Measurements from ENCODE around the gene DCAKD.

DCAKD gene

DNA sequence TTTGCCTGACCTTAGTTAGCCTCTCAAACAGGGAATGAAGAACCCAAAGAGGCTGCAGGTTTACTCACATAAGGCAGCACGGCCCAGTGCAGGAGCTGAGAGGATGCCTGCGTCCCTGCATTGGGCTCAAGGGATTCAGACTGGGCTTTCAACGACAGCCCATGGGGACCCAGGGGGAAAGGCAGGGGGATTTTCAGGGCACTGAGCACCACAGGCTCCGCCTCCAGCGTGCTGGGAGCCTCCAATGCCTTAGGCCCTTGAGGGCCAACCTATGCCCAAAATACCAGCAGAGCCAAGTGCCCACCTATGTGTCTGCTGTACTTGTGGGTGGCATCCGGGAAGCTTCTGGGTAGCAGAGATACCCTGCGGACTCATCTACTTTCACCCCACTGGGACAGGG lies 22.3 kb downstream of the DCAKD start:
- no peak overlapping the region for H2AK5ac ChIP-seq (ENCODE audit: low read length)
- H4K12ac ChIP-seq (ENCODE audit: low read depth, low read length): no peak overlapping the region
- no peak overlapping the region for H2BK5ac ChIP-seq (ENCODE audit: low read depth, low read length, poor library complexity)
- no peak overlapping the region for H4K8ac ChIP-seq (ENCODE audit: low read depth, low read length)
- no peaks in the 10 kb centered on the region for H3K4me1 ChIP-seq (ENCODE audit: control insufficient read depth in 1 of 2, insufficient read depth in 2 of 2, low read length in 2 of 2)
- H3K9ac ChIP-seq (ENCODE audit: low read length): no peak overlapping the region
- H2AFZ ChIP-seq (ENCODE audit: insufficient read depth, low read length, poor library complexity): no peak overlapping the region
- H3K27ac ChIP-seq (ENCODE audit: low read depth, low read length): no peak overlapping the region
- H3K4me2 ChIP-seq (ENCODE audit: low read length): no peak overlapping the region
- H3K79me1 ChIP-seq (ENCODE audit: low read length): no peaks in the 10 kb centered on the region
- H3K36me3 ChIP-seq (ENCODE audit: control insufficient read depth in 1 of 2, insufficient read depth in 2 of 2, low read length in 2 of 2): peaks cover 59 to 70% of the 10 kb centered on the region in 2 experiments
- H4K91ac ChIP-seq (ENCODE audit: low read depth, low read length): no peak overlapping the region
- no peak overlapping the region for H2BK120ac ChIP-seq (ENCODE audit: insufficient read depth, low read length, poor library complexity)
- H3K4me3 ChIP-seq (ENCODE audit: low read depth, low read length): no peak overlapping the region
- DNase-seq: no peak
- no peak overlapping the region for H3K23ac ChIP-seq (ENCODE audit: low read length)
- H3K18ac ChIP-seq (ENCODE audit: low read length): no peak overlapping the region
- H3K79me2 ChIP-seq (ENCODE audit: control insufficient read depth, insufficient read depth, low read length, poor library complexity): no peaks in the 10 kb centered on the region
- no peak overlapping the region for H2BK12ac ChIP-seq (ENCODE audit: low read length)
- H3K4ac ChIP-seq (ENCODE audit: low read depth, low read length): no peak overlapping the region
- no peaks in the 10 kb centered on the region for H3K9me3 ChIP-seq (ENCODE audit: insufficient read depth, low read depth, low read length)
- H3K27me3 ChIP-seq (ENCODE audit: insufficient read depth, low read length): no peaks in the 10 kb centered on the region
- H3K14ac ChIP-seq (ENCODE audit: low read length): no peak overlapping the region
- whole genome bisulfite sequencing (ENCODE audit: extremely low coverage, insufficient coverage, insufficient read length): no CpG with 5 or more reads among the region's 7 CpGs

DNA sequence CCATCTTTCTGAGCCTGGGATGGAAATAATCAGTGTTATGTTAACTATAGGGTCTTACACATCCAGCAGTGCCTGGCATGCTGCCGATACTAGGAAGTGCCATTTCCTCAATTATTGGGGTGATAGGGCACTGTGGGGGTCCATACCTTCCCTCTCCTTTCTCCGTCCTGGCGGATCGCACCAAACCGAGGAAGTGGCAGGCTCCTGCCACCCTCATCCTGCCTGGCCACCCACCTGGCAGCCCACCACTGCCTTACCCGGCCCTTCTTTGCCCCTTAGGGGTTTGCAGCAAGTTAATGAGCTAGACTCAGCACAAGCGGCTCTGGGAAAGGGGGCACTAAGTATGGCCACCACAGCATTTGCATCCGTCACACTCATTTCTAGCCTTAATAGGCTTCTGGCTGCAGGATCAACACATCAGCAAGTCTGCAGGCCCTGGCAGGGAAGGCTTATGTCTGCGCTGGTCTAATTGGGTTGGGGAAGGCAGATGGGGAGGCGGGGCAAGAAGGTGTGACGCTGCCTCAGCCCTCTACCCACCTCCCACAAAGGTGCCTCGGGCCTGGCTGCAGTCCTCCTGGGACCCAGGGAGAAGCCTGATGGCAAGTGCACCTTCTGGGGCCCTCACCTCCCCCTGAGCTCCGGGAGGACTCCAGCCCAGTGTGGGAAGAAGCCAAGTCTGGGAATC lies 28.6 kb downstream of the DCAKD start:
- Histone ChIP-seq H4K91ac (ENCODE audit: low read depth, low read length) (no peak overlapping the region), H3K4me1 (ENCODE audit: control insufficient read depth in 1 of 2, insufficient read depth in 2 of 2, low read length in 2 of 2) (peaks cover 13 to 17% of the 10 kb centered on the region in 2 experiments), H3K4ac (ENCODE audit: low read depth, low read length) (no peak overlapping the region), H3K14ac (ENCODE audit: low read length) (no peak overlapping the region), H2AFZ (ENCODE audit: insufficient read depth, low read length, poor library complexity) (no peak overlapping the region), H4K8ac (ENCODE audit: low read depth, low read length) (no peak overlapping the region), H3K79me2 (ENCODE audit: control insufficient read depth, insufficient read depth, low read length, poor library complexity) (peaks cover 2% of the 10 kb centered on the region), H3K4me2 (ENCODE audit: low read length) (no peak overlapping the region), H2BK120ac (ENCODE audit: insufficient read depth, low read length, poor library complexity) (no peak overlapping the region), H3K36me3 (ENCODE audit: control insufficient read depth in 1 of 2, insufficient read depth in 2 of 2, low read length in 2 of 2) (peaks cover 22 to 24% of the 10 kb centered on the region in 2 experiments), H3K9me3 (ENCODE audit: insufficient read depth, low read depth, low read length) (no peaks in the 10 kb centered on the region), H3K23ac (ENCODE audit: low read length) (no peak overlapping the region), H3K9ac (ENCODE audit: low read length) (no peak overlapping the region), H3K79me1 (ENCODE audit: low read length) (peaks cover 9% of the 10 kb centered on the region), H3K27me3 (ENCODE audit: insufficient read depth, low read length) (peaks cover 13% of the 10 kb centered on the region), H3K18ac (ENCODE audit: low read length) (no peak overlapping the region), H3K27ac (ENCODE audit: low read depth, low read length) (no peak overlapping the region), H2BK12ac (ENCODE audit: low read length) (no peak overlapping the region), H2AK5ac (ENCODE audit: low read length) (no peak overlapping the region), H4K12ac (ENCODE audit: low read depth, low read length) (no peak overlapping the region), H2BK5ac (ENCODE audit: low read depth, low read length, poor library complexity) (no peak overlapping the region), H3K4me3 (ENCODE audit: low read depth, low read length) (no peak overlapping the region)
- no peak for DNase-seq
- WGBS (ENCODE audit: extremely low coverage, insufficient coverage, insufficient read length): no CpG with 5 or more reads among the region's 13 CpGs

DNA sequence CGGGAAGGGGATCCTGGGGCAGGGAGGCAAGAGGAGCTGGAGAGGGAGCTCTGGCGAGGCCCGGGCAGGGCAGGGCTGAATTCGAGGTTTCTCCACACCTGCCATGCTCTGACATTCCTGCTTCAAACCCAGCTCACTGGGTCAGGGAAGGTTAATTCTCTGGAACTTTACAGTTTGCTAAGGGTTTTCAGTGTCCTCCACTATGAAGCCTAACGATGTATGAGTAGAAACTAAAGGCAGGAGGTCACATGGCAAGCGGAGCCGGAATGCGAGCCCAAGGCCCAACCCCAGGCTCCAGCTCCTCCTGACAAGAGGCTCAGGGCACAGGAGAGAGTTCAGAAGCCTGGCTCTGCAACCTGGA lies 29.2 kb downstream of the DCAKD start:
- Histone ChIP-seq H3K9me3 (ENCODE audit: insufficient read depth, low read depth, low read length) (no peaks in the 10 kb centered on the region), H3K14ac (ENCODE audit: low read length) (no peak overlapping the region), H3K79me2 (ENCODE audit: control insufficient read depth, insufficient read depth, low read length, poor library complexity) (peaks cover 2% of the 10 kb centered on the region), H3K4me2 (ENCODE audit: low read length) (no peak overlapping the region), H3K4me1 (ENCODE audit: control insufficient read depth in 1 of 2, insufficient read depth in 2 of 2, low read length in 2 of 2) (peaks cover 13 to 17% of the 10 kb centered on the region in 2 experiments), H3K27me3 (ENCODE audit: insufficient read depth, low read length) (peaks cover 13% of the 10 kb centered on the region), H4K91ac (ENCODE audit: low read depth, low read length) (no peak overlapping the region), H3K18ac (ENCODE audit: low read length) (no peak overlapping the region), H2BK5ac (ENCODE audit: low read depth, low read length, poor library complexity) (no peak overlapping the region), H2AK5ac (ENCODE audit: low read length) (no peak overlapping the region), H3K36me3 (ENCODE audit: control insufficient read depth in 1 of 2, insufficient read depth in 2 of 2, low read length in 2 of 2) (peaks cover 21 to 24% of the 10 kb centered on the region in 2 experiments), H4K8ac (ENCODE audit: low read depth, low read length) (no peak overlapping the region), H4K12ac (ENCODE audit: low read depth, low read length) (no peak overlapping the region), H3K23ac (ENCODE audit: low read length) (no peak overlapping the region), H3K79me1 (ENCODE audit: low read length) (peaks cover 9% of the 10 kb centered on the region), H3K4ac (ENCODE audit: low read depth, low read length) (no peak overlapping the region), H2BK120ac (ENCODE audit: insufficient read depth, low read length, poor library complexity) (no peak overlapping the region), H2AFZ (ENCODE audit: insufficient read depth, low read length, poor library complexity) (no peak overlapping the region), H3K27ac (ENCODE audit: low read depth, low read length) (no peak overlapping the region), H2BK12ac (ENCODE audit: low read length) (no peak overlapping the region), H3K9ac (ENCODE audit: low read length) (no peak overlapping the region), H3K4me3 (ENCODE audit: low read depth, low read length) (no peak overlapping the region)
- no CpG with 5 or more reads among the region's 8 CpGs for WGBS (ENCODE audit: extremely low coverage, insufficient coverage, insufficient read length)
- DNase-seq: peak in 1 of 2 donors; percentile 26

DNA sequence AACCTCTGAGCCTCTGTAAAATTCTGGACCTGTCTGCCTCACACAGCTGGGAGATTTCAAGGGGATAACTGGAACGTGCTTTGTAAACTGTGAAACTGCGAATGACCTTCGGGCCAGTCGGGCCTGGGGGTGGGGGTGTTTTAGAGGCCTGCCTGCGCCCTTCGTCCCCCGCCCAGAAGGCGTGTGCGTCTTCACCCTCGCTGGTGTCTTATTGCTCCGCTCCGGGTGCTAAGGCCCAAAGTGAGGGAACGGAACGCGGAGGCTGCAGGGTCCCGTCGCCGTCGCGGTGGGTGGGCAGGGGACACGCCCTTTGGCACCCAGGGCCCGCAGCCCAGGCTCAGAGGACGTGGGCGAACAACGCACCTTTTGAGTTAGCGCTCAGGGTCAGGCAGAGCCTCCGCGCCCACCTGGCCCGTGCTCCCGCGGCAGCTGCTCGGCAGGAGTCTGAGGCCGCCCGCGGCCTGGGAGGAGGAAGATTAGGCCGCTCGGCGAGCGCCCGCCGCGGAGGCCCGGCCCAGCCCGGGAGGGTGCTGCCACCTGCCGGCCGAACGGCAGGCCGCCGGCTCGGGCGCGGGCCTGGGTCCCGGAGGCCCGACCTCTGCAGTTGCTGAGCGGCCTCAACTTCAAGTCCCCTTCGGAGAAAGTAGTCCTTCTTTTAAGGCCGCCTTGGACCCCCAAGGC lies 29.7 kb downstream of the DCAKD start:
- H2AFZ ChIP-seq (ENCODE audit: insufficient read depth, low read length, poor library complexity): peak overlapping the region; percentile 7
- H2BK5ac ChIP-seq (ENCODE audit: low read depth, low read length, poor library complexity): no peak overlapping the region
- peak overlapping the region; percentile 27 for H3K4me3 ChIP-seq (ENCODE audit: low read depth, low read length)
- peaks cover 13% of the 10 kb centered on the region for H3K27me3 ChIP-seq (ENCODE audit: insufficient read depth, low read length)
- H3K79me1 ChIP-seq (ENCODE audit: low read length): peaks cover 9% of the 10 kb centered on the region
- peak overlapping the region; percentile 66 for H4K8ac ChIP-seq (ENCODE audit: low read depth, low read length)
- peaks cover 13 to 17% of the 10 kb centered on the region in 2 experiments for H3K4me1 ChIP-seq (ENCODE audit: control insufficient read depth in 1 of 2, insufficient read depth in 2 of 2, low read length in 2 of 2)
- H3K4me2 ChIP-seq (ENCODE audit: low read length): peak overlapping the region; percentile 55
- no peak overlapping the region for H2BK120ac ChIP-seq (ENCODE audit: insufficient read depth, low read length, poor library complexity)
- H3K23ac ChIP-seq (ENCODE audit: low read length): no peak overlapping the region
- H4K91ac ChIP-seq (ENCODE audit: low read depth, low read length): peak overlapping the region; percentile 16
- no peaks in the 10 kb centered on the region for H3K9me3 ChIP-seq (ENCODE audit: insufficient read depth, low read depth, low read length)
- no peak overlapping the region for H3K9ac ChIP-seq (ENCODE audit: low read length)
- H3K36me3 ChIP-seq (ENCODE audit: control insufficient read depth in 1 of 2, insufficient read depth in 2 of 2, low read length in 2 of 2): peaks cover 18 to 20% of the 10 kb centered on the region in 2 experiments
- H3K14ac ChIP-seq (ENCODE audit: low read length): peak overlapping the region; percentile 71
- no peak overlapping the region for H3K27ac ChIP-seq (ENCODE audit: low read depth, low read length)
- H3K4ac ChIP-seq (ENCODE audit: low read depth, low read length): no peak overlapping the region
- peak; percentile 54 to 78 for DNase-seq
- H3K79me2 ChIP-seq (ENCODE audit: control insufficient read depth, insufficient read depth, low read length, poor library complexity): peaks cover 2% of the 10 kb centered on the region
- WGBS (ENCODE audit: extremely low coverage, insufficient coverage, insufficient read length): no CpG with 5 or more reads among the region's 57 CpGs
- peak overlapping the region; percentile 15 for H3K18ac ChIP-seq (ENCODE audit: low read length)
- H4K12ac ChIP-seq (ENCODE audit: low read depth, low read length): peak overlapping the region; percentile 70
- peak overlapping the region; percentile 51 for H2AK5ac ChIP-seq (ENCODE audit: low read length)
- H2BK12ac ChIP-seq (ENCODE audit: low read length): no peak overlapping the region
